K562 (cell line): Measurements from ENCODE around the gene SSTR1. TPM values are rescaled to one million over a fixed set of nuclear protein-coding genes. Genes with fewer than 3 reads are reported as not detected.

Experiments
- BRD9 ChIP-seq: fragments of 450-650 bp; IDR thresholded peaks from 2 replicates; pipeline ENCODE4 v1.6.1; 2018; ENCODE audit warnings: low read depth; ENCODE audit not compliant: partially characterized antibody
- CBFB ChIP-seq: sonication (generic); formaldehyde crosslinking; IDR thresholded peaks from 2 replicates; pipeline ENCODE4 v1.4.0; 2020; ENCODE audit warnings: mild to moderate bottlenecking, missing genetic modification reagents
- EP400 ChIP-seq: fragments of 450-650 bp; IDR thresholded peaks from 2 replicates; pipeline ENCODE4 v1.6.1; 2017; ENCODE audit warnings: antibody characterized with exemption, mild to moderate bottlenecking, moderate library complexity
- IFI16 ChIP-seq: fragments of 250-450 bp; sonication (Bioruptor Pico); IDR thresholded peaks from 2 replicates; pipeline ENCODE4 v2.1.2; 2022; ENCODE audit warnings: mild to moderate bottlenecking, inconsistent platforms
- NFE2L1 ChIP-seq: fragments of 450-650 bp; IDR thresholded peaks from 2 replicates; pipeline ENCODE4 v1.6.1; 2016; ENCODE audit warnings: missing genetic modification characterization, low read depth, mild to moderate bottlenecking, missing compliant biosample characterization, moderate library complexity, borderline replicate concordance
- PML ChIP-seq: IDR thresholded peaks from 2 replicates; pipeline ENCODE4 v1.6.1; 2012; ENCODE audit warnings: low read length, inconsistent platforms
- POLR2AphosphoS5 ChIP-seq: IDR thresholded peaks from 2 replicates; pipeline ENCODE4 v1.6.1; 2011; ENCODE audit warnings: mild to moderate bottlenecking, low read depth, low read length, moderate library complexity; ENCODE audit not compliant: control insufficient read depth, insufficient read depth
- RBM15 ChIP-seq: fragments of 200-400 bp; formaldehyde crosslinking; IDR thresholded peaks from 2 replicates; pipeline ENCODE4 v1.6.1; 2018; ENCODE audit warnings: mild to moderate bottlenecking, low read length, moderate library complexity; ENCODE audit not compliant: insufficient read depth
- RNF219 ChIP-seq: fragments of 250-450 bp; sonication (Bioruptor Pico); IDR thresholded peaks from 2 replicates; pipeline ENCODE4 v1.5.0; 2022; ENCODE audit warnings: mild to moderate bottlenecking
- U2AF1 ChIP-seq: fragments of 200-400 bp; formaldehyde crosslinking; optimal IDR thresholded peaks from 2 replicates; pipeline ENCODE3; 2017; ENCODE audit warnings: mild to moderate bottlenecking, low read depth, low read length, moderate library complexity
- ZNF140 ChIP-seq: fragments of 250-450 bp; sonication (Bioruptor Pico); IDR thresholded peaks from 2 replicates; pipeline ENCODE4 v1.8.0; 2021; ENCODE audit warnings: moderate library complexity, mild to moderate bottlenecking, inconsistent platforms
- ZNF395 ChIP-seq: fragments of 200-800 bp; sonication (Bioruptor generic); IDR thresholded peaks from 2 replicates; pipeline ENCODE4 v1.6.1; 2017; ENCODE audit warnings: missing genetic modification characterization, missing compliant biosample characterization
- ZSCAN29 ChIP-seq: fragments of 450-650 bp; IDR thresholded peaks from 2 replicates; pipeline ENCODE4 v1.6.1; 2017
- polyA plus RNA-seq, 8 experiments: library from polyadenylated mRNA; depleted of rRNA in 4 of 8; stranded (reverse) in 5 of 8; unstranded in 3 of 8; fragments of >200 nt; fragmentation: Nextera tagmentation in 2 of 8; fragmentation: Illumina TruSeq in 1 of 8; extraction: Ambion mirVana in 2 of 8; extraction: Trizol in 1 of 8; gene quantifications; 2 replicates each; pipeline versions ENCODE4 v1.2.1 to v1.2.3, GENCODE V29; 2011 to 2014; ENCODE audit warnings: inconsistent platforms in 1 of 8, missing spikeins in 1 of 8
- total RNA-seq, 7 experiments: library from RNA; depleted of rRNA in 6 of 7; stranded (reverse); fragments of >200 nt in 6 of 7; fragmentation: Illumina TruSeq in 2 of 7; extraction: Trizol in 2 of 7; gene quantifications; 2 replicates each; pipeline versions ENCODE4 v1.2.1 to v1.2.3, GENCODE V29; 2011 to 2021; ENCODE audit warnings: low replicate concordance in 1 of 7

Gene SSTR1
- total and polyA plus RNA-seq, 9 of the 15 experiments (the other 6 are each of a cell fraction or from before 2014, with no cell fraction given), result not detected

- TF ChIP-seq U2AF1 (no peak), BRD9 (no peak), IFI16 (CRISPR knock-in tag) (no peak), POLR2AphosphoS5 (no peak), PML (no peak), CBFB (CRISPR knock-in tag) (no peak), EP400 (no peak), RBM15 (no peak), NFE2L1 (tag) (no peak), ZNF140 (no peak), ZSCAN29 (no peak), ZNF395 (CRISPR knock-in tag) (no peak), RNF219 (no peak)
- TF ChIP-seq, all 486 proteins: peak for 0
These were observed 36.5 kb upstream of the SSTR1 start (continued) for GRCh38 chr14:38171197-38171596.
